NB4 (cell line): Measurements from ENCODE around the gene RPS23.

Source experiments
- CTCF ChIP-seq: IDR thresholded peaks from one replicate; pipeline ENCODE4 v1.5.1; 2012; ENCODE audit warnings: low read depth, low read length
- MAX ChIP-seq: IDR thresholded peaks from 2 replicates; pipeline ENCODE4 v1.6.1; 2011; ENCODE audit warnings: low read depth, low read length
- POLR2A ChIP-seq: IDR thresholded peaks from 2 replicates; pipeline ENCODE4 v1.6.1; 2011; ENCODE audit warnings: mild to moderate bottlenecking; ENCODE audit not compliant: insufficient read length; ENCODE audit errors: extremely low read depth

DNA sequence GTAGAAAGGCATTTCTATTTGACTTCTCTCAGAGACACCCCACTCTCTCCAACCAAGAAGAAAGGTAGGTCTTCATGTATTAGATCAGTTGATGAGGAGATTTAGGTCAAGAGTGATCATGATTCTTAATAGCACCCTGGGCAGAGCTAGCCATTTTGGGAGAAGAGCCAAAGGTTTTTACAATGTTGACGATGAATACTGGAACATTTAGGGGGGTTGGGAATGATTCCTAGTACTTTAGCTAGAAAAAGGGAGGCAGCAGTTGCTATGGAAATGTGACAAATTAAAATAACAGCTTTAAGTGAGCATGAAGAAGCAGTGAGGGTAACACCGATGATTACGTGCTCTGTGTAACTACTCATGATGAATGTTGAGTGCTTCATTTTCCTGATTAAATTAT is 9.5 kb upstream of the RPS23 start:
- no peak for TF ChIP-seq POLR2A
- no peak for TF ChIP-seq MAX
- TF ChIP-seq CTCF: no peak
